M059J (cell line): ENCODE data around the gene GRPEL1. TPM values are rescaled to one million over a fixed set of nuclear protein-coding genes. Genes with fewer than 3 reads are reported as not detected.

Experiments used
- DNase-seq: peaks from one replicate; pipeline ENCODE4 v3.0.0-alpha.2; 2012; ENCODE audit warnings: low read depth
- total RNA-seq: library from RNA; depleted of rRNA; stranded (reverse); fragments of >200 nt; shearing (Covaris generic); gene quantifications from 2 replicates; pipeline ENCODE4 v1.2.3, GENCODE V29; 2014; rRNA removed

GRPEL1 gene
- total RNA-seq, 1 experiment from 2014 or later: 52.5 TPM

DNA sequence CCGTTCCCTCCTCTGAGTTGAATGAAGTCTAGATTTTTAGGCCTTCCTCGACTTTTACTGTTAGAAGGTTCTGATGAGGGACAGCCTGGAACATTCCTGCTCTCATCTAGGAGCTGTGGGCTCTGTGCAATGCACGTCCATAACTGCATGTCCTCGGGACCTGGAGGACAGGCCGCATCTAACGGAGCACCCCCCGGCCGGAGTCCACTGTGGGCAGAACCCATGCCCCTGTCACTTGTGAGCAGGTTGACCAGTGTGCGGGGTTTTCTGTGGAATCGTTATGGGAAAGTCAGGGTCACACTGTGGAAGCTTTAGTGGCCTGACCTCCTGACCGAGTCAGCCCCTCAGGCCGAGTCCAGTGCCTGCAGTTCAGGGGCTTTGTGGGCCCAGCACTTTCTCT is 44.0 kb downstream of the GRPEL1 start:
- no peak for DNase-seq

DNA sequence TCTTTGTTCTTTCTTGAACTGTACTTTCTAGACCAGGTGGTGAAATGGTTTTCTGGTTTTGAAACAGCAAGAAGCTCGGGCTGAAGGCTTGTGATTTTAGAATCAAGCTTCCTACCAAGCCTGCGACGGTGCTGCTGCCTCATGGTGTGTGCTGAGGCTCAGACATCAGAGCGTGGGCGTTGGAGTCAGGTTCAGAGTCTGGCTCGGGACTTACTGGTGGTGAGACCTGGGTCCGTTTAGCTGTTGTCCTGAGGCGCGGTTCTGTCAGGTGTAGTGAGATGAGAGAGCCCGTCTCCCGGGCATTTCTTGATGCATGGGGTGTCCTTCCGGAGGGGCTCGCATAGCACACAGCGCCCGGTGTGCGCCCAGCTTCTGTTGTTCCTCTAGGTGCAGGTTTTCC is 44.4 kb downstream of the GRPEL1 start:
- DNase-seq: no peak

DNA sequence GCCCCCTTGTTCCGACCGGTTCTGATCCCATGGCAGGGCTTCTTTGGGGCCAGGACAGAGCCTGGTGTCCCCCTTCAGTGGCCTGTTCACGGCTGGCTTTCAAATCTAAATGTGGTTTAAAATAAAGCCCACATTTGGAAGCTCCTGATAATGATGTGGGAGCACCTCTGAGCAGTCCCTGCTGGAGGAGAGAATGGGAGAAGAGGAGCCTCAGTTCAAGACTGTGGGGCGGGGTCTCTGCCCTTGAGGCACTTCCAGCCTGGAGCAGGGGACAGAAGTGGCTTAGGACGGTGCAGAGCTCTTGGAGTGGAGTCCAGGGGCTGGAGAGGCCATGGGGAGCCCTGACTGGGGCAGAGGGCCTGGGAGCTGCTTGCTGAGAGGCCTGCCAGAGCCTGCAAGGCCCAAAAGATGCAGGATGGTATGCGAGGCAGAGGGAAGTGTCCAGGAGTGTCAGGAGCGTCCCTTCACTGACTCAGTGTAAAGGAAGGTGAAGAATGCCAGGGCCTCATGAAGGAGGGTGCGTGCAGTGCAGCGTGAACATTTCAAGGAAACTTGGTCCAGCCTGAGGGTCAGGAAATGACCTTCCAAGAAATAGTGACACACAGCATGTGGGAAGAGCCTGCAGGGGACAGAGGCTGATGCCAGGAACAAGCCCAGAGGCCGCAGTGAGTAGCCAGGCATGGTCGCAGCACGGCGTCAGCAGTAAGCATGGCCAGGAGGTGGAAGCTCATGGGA is 45.8 kb downstream of the GRPEL1 start:
- DNase-seq: peak; percentile 99

DNA sequence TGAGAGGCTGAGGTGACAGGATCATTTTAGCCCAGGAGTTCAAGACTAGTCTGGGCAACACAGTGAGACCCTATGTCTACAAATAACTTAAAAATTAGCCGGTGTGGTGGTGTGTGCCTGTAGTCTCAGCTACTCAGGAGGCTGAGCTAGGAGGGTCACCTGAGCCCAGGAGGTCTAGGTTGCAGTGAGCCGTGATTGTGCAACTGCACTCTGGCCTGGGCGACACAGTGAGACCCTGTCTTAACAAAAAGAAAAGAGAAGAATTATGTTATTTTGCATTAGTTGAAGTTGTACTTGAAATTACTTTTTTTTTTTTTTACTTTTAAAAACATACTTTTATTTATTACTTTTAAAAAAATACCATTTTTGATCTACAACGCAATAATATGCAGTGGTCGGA is 46.5 kb downstream of the GRPEL1 start:
- DNase-seq: no peak

DNA sequence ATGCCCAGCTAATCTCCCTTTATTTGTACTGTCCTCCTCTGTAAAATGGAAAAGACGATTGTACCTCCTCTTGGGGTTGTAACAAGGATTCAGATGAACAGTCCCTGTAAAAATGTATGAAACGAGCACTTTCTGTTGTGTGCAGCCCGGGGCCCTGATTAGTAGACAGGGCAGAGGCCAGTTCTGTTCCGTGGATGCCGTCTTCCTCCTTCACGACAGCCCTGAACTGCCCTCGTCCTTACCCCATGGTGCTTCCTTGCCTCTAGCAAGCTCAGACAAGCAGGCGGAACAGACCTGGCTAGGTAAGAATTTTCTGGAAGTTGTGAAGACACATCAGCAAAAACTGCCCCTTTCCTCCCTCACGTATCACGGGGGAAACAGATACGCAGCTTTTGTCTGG is 47.0 kb downstream of the GRPEL1 start:
- DNase-seq: no peak

DNA sequence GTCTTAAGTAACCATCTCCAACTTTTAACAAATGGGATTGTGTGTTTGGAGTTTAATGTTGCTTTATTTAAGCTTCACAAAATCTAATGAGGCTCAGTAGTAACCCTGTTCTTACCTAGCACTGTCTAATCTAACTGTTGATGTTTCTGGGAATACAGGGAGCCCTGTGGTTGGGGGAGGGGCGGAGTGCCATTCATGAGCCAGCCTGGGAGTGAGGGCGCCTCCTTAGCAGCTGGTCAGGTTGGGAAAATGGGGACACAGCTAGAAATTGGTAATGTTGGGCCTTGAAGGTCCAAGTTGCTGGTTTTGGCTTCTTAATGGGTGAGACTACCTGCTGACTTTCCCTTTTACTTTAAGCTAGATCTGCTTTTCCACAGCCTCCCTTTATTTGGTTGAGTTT is 47.6 kb downstream of the GRPEL1 start:
- DNase-seq: peak; percentile 26

DNA sequence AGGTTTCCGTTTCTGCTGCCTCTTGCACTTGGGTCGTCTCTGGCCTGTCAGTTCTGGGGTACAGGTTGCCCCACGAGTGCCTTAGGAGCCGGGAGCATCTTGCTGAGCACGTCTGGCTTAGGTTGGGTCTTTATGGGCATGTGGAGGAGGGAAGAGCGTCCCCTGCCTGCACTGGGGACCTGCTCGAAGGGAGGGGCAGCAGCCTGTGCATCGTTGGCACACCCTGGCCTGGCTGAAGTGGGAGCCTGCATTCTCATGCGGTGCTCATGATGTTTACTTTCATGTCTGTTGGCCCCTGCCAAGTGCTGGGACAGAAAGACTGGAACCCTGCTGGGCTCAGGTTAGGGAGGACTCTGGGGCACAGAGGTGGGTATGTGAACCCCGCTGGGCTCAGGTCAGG is 48.5 kb downstream of the GRPEL1 start:
- DNase-seq: no peak

DNA sequence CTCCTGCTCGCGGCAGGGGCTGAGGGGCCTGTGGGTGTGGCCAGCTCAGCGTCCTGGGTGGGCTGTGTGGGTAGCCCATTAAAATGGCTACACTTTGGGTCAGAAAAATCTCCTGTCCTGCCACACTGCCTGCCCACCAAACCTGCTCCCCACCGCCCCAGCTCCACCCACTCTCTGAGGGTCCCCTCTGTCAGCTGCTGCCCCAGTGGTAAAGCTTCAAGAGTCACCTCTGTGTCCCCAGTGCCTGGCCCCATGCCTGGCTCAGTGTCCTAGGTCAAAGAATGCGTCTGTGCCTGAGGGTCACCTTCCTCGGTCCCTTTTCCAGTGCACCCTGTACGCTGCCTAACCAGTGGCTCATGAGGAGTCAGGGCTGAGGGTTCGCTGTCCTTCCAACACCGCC is 49.6 kb downstream of the GRPEL1 start:
- no peak for DNase-seq

DNA sequence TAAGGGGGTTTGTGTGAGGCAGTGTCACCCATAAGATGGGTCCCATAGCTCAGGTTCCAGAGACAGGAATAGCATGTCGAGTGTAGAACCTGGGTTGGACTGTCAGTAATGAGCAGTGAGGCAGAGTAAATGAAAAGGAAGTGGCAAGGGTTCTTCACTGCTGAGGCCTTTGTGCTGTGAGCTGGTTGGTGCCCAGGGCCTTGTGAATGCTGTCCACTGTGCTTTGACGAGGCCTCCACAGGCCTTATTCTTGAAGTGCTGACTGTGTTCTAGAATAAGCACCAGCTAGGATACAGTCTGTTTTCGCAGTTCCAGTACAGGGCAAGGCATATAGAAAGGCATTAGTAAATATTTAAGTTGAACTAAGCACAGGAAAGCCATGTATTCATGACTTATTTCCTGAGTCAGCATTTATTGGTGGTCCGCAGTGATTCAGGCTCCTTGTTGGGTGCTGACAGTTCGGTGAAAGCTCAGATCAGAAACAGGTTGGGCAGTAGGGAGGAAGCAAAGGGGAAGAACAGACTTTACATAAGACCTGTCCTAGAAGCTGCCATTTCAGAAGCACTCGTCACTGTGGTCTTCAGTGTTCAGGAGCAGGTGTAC is 50.3 kb downstream of the GRPEL1 start:
- no peak for DNase-seq

DNA sequence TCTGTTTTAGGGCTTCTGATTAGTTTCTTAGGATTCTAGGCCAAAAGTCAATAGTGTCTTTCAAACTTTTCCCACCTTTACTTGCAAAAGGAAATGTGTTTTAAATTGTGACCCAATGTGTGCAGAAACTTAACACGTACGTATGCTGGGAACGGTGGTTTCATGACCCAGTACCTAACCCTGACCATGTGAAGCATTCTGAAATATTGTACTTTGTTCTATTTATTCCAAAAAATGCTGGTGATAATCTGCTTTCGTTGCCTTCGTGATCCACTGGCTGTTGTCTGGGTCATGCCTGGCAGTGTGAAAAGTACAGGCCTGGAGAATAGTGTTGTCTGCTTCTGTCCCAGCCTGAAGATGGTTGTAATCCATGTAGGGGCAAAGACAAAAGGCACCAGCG is 51.4 kb downstream of the GRPEL1 start:
- no peak for DNase-seq

DNA sequence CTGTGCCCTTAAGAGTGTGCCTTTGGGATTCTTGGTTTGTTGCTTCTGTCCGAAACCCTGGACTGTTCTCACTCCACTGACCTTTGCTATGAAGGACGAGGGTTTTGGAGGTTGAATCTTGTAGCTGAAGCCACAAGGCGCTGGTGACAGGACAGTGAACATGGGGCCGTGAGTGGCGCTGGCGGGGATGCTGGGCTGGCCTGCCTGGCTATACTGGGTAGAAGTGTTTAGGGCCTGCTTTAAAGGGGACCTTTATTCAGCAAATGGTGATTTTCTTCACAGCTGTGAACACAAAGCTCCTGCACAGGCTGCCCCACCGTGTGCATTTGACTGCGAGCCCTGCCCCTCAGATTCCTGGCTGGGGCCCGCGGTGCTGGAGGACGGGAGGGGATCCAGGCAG is 51.8 kb downstream of the GRPEL1 start:
- DNase-seq: no peak

DNA sequence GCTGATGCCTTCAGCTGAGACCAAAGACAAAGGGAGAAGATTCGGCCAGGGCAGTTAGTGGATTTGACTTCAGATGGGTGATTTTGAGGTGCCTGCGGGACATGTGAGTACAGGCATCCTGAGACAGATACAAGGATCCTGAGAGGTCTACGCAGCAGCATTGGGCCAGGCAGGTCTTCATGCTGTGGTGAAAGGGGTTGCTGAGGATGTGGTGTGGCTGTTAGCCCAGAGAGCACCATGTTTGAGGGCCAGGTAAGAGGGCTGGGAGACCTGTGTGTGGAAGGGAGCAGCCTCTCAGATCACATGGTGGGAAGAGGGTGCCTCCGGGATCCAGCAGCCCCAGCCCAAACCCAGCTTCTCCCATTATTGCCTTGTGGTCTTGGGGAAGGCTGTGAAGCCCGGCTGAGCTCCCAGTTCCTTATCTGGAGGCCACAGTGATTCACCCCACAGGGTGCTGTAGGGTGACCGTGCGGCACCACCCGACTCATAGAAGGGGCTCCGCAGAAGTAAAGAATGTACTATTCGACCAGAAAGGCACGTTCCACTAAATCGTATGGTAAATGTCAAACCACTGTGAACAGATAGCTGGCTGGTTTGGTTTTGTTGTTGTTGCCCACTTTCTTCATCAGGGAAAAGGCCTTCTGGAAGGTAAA is 52.4 kb downstream of the GRPEL1 start:
- DNase-seq: no peak

DNA sequence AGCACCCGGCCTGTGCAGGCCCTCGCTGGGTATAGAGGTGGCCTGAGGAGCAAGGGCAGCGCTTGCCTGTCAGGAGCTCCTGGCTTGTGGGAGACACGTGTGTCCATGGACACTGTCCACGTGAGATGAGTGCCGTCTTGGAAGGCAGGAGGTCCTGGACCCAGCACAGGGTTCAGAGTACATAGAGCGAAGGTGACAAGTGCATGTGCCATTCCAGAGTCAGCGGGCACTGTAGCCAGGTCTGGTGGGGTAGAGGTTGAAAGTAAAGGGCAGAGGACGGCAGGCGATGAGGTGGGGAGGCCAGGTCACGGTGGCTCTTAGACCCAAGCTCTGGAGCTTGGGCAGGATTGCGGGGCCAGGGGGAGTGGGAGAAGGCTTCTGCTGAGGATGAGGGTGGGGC is 53.0 kb downstream of the GRPEL1 start:
- DNase-seq: no peak

DNA sequence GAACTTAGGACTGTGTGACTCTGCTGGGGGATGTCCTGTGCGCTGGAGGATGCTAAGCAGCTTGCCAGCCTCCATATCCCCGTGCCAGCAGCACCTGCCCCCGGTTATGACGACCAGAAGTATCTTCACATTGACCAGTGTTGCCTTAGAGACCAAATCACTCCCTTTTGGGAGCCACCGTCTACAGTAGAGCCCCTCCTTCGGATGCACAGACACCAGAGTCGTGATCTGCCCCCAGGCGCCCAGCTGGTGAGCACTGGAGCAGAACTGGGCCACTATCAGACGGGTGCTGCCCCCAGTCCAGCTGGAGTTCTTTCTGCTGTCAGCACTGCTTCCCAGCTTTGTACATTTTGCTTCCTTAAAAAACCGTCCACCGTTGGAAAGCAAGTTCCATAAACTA is 54.7 kb downstream of the GRPEL1 start:
- DNase-seq: no peak

DNA sequence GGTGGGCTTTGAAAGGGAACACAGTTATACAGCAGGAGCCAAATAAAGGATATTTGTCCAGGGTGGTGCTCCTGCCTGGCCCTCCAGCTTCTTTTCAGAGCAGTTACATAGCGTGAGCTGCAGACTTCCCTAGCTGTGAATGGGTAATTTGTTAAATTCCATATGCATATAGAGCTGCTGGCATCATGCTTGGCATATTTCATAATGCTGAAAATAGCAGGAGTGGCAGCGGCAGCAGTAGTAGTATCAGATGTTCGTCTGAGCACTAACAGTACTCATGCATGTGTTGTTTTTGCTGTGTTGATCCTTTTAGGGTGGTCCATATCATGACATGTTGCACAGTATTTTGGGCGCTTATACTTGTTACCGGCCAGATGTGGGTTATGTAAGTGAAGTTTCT is 58.3 kb downstream of the GRPEL1 start:
- no peak for DNase-seq

Other genes with a start within 250 kb of the GRPEL1 start
- gene TBC1D14, start 158.2 kb downstream of the GRPEL1 start, total RNA-seq: 16.2 and 22.4 TPM in 2 replicates
- 7.6 and 11.0 TPM in 2 replicates for gene TADA2B, start 24.7 kb downstream of the GRPEL1 start, total RNA-seq
- 0.02 TPM in 1 of 2 replicates, not detected in the other for gene SORCS2, start 124.5 kb upstream of the GRPEL1 start, total RNA-seq